SH-SY5Y (cell line): ENCODE data around the gene CRYZL1.

Source experiments
- GATA2 ChIP-seq: IDR thresholded peaks from 2 replicates; pipeline ENCODE4 v1.6.1; 2011; ENCODE audit warnings: mild to moderate bottlenecking, low read depth, low read length
- GATA3 ChIP-seq: IDR thresholded peaks from 2 replicates; pipeline ENCODE4 v1.6.1; 2011; ENCODE audit warnings: low read depth, mild to moderate bottlenecking, low read length, moderate library complexity

The CRYZL1 gene

GRCh38 chr21:33670076-33670978 lies 28.8 kb upstream of the CRYZL1 start:
- no peak for TF ChIP-seq GATA2
- TF ChIP-seq GATA3: no peak

GRCh38 chr21:33668620-33669019 lies 27.1 kb upstream of the CRYZL1 start:
- TF ChIP-seq GATA3 (no peak), GATA2 (no peak)

GRCh38 chr21:33668180-33668579 lies 26.6 kb upstream of the CRYZL1 start:
- TF ChIP-seq GATA2: no peak
- TF ChIP-seq GATA3: no peak

- TF ChIP-seq GATA2 (no peak), GATA3 (no peak)
Observed at GRCh38 chr21:33667636-33668035, 26.1 kb upstream of the CRYZL1 start.

- no peak for TF ChIP-seq GATA2
- no peak for TF ChIP-seq GATA3
Observed at GRCh38 chr21:33666153-33666552, 24.6 kb upstream of the CRYZL1 start.

- no peak for TF ChIP-seq GATA3
- TF ChIP-seq GATA2: no peak
Observed at GRCh38 chr21:33664135-33664534, 22.6 kb upstream of the CRYZL1 start.

GRCh38 chr21:33663241-33663640 lies 21.7 kb upstream of the CRYZL1 start:
- TF ChIP-seq GATA2 (no peak), GATA3 (no peak)

- TF ChIP-seq GATA3 (no peak), GATA2 (no peak)
Observed at GRCh38 chr21:33662046-33662445, 20.5 kb upstream of the CRYZL1 start.

- no peak for TF ChIP-seq GATA3
Observed at GRCh38 chr21:33661146-33661545, 19.6 kb upstream of the CRYZL1 start.

GRCh38 chr21:33660406-33660805 lies 18.9 kb upstream of the CRYZL1 start:
- TF ChIP-seq GATA2: no peak
- TF ChIP-seq GATA3: no peak

- no peak for TF ChIP-seq GATA3
- TF ChIP-seq GATA2: no peak
Observed at GRCh38 chr21:33659568-33659949, 18.0 kb upstream of the CRYZL1 start.

- no peak for TF ChIP-seq GATA2
- no peak for TF ChIP-seq GATA3
Observed at GRCh38 chr21:33658919-33659567, 17.5 kb upstream of the CRYZL1 start.

GRCh38 chr21:33657124-33657820 lies 15.7 kb upstream of the CRYZL1 start:
- no peak for TF ChIP-seq GATA3
- TF ChIP-seq GATA2: no peak

GRCh38 chr21:33655588-33656221 lies 14.2 kb upstream of the CRYZL1 start:
- TF ChIP-seq GATA3: no peak
- TF ChIP-seq GATA2: no peak

GRCh38 chr21:33654412-33654811 lies 12.9 kb upstream of the CRYZL1 start:
- no peak for TF ChIP-seq GATA3
- no peak for TF ChIP-seq GATA2
